H1 (cell line): Measurements from ENCODE around the gene ARHGEF7. TPM values are rescaled to one million over a fixed set of nuclear protein-coding genes. Genes with fewer than 3 reads are reported as not detected.

Experiments
- CTCF ChIA-PET: fragments of 300-600 bp; sonication (Branson Sonifier 250); formaldehyde crosslinking; loops from one replicate; lab custom pipeline; 2021; ENCODE audit not compliant: partially characterized antibody; lab: Charles Lee
- POLR2A ChIA-PET: fragments of 300-600 bp; sonication (Branson Sonifier 250); formaldehyde crosslinking; loops from one replicate; lab custom pipeline; 2021; ENCODE audit warnings: inconsistent platforms; ENCODE audit not compliant: partially characterized antibody; lab: Charles Lee
- DNase-seq, 2 experiments: peaks; one replicate each; pipeline versions ENCODE4 v3.0.0 to v3.0.0-alpha.2; 2010 to 2022; ENCODE audit warnings: low spot score in 2 of 2, low read depth in 1 of 2, mixed read lengths in 1 of 2
- FAIRE-seq: peaks from 2 replicates; lab custom pipeline; 2011; peaks lifted over from hg19 to GRCh38; lab: Jason Lieb, UNC
- H2AFZ ChIP-seq: 2 replicates; pipeline ENCODE4 v1.8.1; 2012; ENCODE audit warnings: low read length, inconsistent platforms
- H2AK5ac ChIP-seq: 2 replicates; pipeline ENCODE4 v1.6.1; 2013; ENCODE audit warnings: low read depth, low read length
- H2BK120ac ChIP-seq: replicated peaks from 2 replicates; pipeline ENCODE3; 2013; ENCODE audit warnings: low read depth, low read length, inconsistent platforms
- H2BK12ac ChIP-seq: 2 replicates; pipeline ENCODE4 v1.6.1; 2013; ENCODE audit warnings: low read depth, low read length
- H2BK15ac ChIP-seq: 2 replicates; pipeline ENCODE4 v1.6.1; 2013; ENCODE audit warnings: low read length
- H2BK20ac ChIP-seq: 2 replicates; pipeline ENCODE4 v1.6.1; 2013; ENCODE audit warnings: low read length
- H2BK5ac ChIP-seq: 2 replicates; pipeline ENCODE4 v1.6.1; 2013; ENCODE audit warnings: low read depth, low read length
- H3K14ac ChIP-seq: 2 replicates; pipeline ENCODE4 v1.6.1; 2013; ENCODE audit warnings: inconsistent platforms; ENCODE audit not compliant: insufficient read length
- H3K18ac ChIP-seq: 2 replicates; pipeline ENCODE4 v1.6.1; 2013; ENCODE audit warnings: low read length; ENCODE audit errors: extremely low read depth
- H3K23ac ChIP-seq: 2 replicates; pipeline ENCODE4 v1.6.1; 2013; ENCODE audit warnings: inconsistent platforms; ENCODE audit not compliant: insufficient read length
- H3K23me2 ChIP-seq: 2 replicates; pipeline ENCODE4 v1.6.1; 2013; ENCODE audit warnings: low read depth, low read length
- H3K27ac ChIP-seq: 2 replicates; pipeline ENCODE4 v1.6.1; 2011; ENCODE audit warnings: low read depth, low read length, inconsistent platforms
- H3K27me3 ChIP-seq, 4 experiments: replicated peaks in 1 of 4; 1 replicate in 1 of 4; 2 replicates in 3 of 4; pipeline versions ENCODE4 v1.6.1 to v1.8.1; 2011 to 2013; ENCODE audit warnings: low read length in 3 of 4, mild to moderate bottlenecking in 3 of 4, inconsistent platforms in 2 of 4, mixed read lengths in 2 of 4, moderate library complexity in 1 of 4; ENCODE audit not compliant: control insufficient read depth in 3 of 4, insufficient read depth in 3 of 4; ENCODE audit errors: extremely low read depth in 1 of 4
- H3K36me3 ChIP-seq, 4 experiments: 2 replicates each; pipeline versions ENCODE4 v1.6.1 to v1.8.1; 2011 to 2013; ENCODE audit warnings: mild to moderate bottlenecking in 4 of 4, low read length in 3 of 4, moderate library complexity in 2 of 4, control low read depth in 1 of 4, inconsistent platforms in 1 of 4; ENCODE audit not compliant: insufficient read depth in 4 of 4, control insufficient read depth in 2 of 4
- H3K4ac ChIP-seq: replicated peaks from 2 replicates; pipeline ENCODE3; 2013; ENCODE audit warnings: low read length, low read depth, mixed read lengths, inconsistent platforms; ENCODE audit not compliant: insufficient read length
- H3K4me1 ChIP-seq, 4 experiments: replicated peaks in 1 of 4; 1 replicate in 1 of 4; 2 replicates in 3 of 4; pipeline versions ENCODE4 v1.6.1 to v1.8.1; 2011 to 2013; ENCODE audit warnings: low read length in 3 of 4, inconsistent platforms in 2 of 4, mixed read lengths in 1 of 4; ENCODE audit not compliant: insufficient read depth in 4 of 4, control insufficient read depth in 3 of 4
- H3K4me2 ChIP-seq, 2 experiments: 2 replicates each; pipeline versions ENCODE4 v1.6.1 to v1.8.1; 2011 to 2013; ENCODE audit warnings: low read depth in 2 of 2, low read length in 2 of 2, control low read depth in 1 of 2, inconsistent platforms in 1 of 2, mild to moderate bottlenecking in 1 of 2; ENCODE audit not compliant: insufficient read depth in 1 of 2
- H3K4me3 ChIP-seq, 4 experiments: fragments of 200-600, 300-600 bp in 1 of 4; sonication (generic), shearing (Covaris generic), sonication (Bioruptor Twin) in 1 of 4; 2 replicates each; pipeline versions ENCODE4 v1.5.1 to v1.8.1; 2011 to 2016; ENCODE audit warnings: low read length in 4 of 4, low read depth in 3 of 4, control low read depth in 2 of 4, inconsistent platforms in 2 of 4, mild to moderate bottlenecking in 2 of 4, mixed read lengths in 1 of 4, moderate library complexity in 1 of 4; ENCODE audit not compliant: insufficient read depth in 2 of 4; ENCODE audit errors: extremely low read depth in 1 of 4
- H3K56ac ChIP-seq: replicated peaks from 2 replicates; pipeline ENCODE3; 2013; ENCODE audit warnings: low read depth, mild to moderate bottlenecking, mixed read lengths, low read length, inconsistent platforms; ENCODE audit not compliant: insufficient read length
- H3K79me1 ChIP-seq: 2 replicates; pipeline ENCODE4 v1.6.1; 2013; ENCODE audit warnings: low read depth, low read length, control low read depth
- H3K79me2 ChIP-seq, 2 experiments: 2 replicates each; pipeline versions ENCODE4 v1.6.1 to v1.8.1; 2012 to 2013; ENCODE audit warnings: low read length in 2 of 2, mild to moderate bottlenecking in 2 of 2, inconsistent platforms in 1 of 2; ENCODE audit not compliant: insufficient read depth in 2 of 2, control insufficient read depth in 1 of 2
- H3K9ac ChIP-seq, 4 experiments: replicated peaks in 1 of 4; 1 replicate in 1 of 4; 2 replicates in 3 of 4; pipeline versions ENCODE4 v1.6.1 to v1.8.1; 2011 to 2013; ENCODE audit warnings: low read depth in 3 of 4, low read length in 3 of 4, control low read depth in 2 of 4, mild to moderate bottlenecking in 2 of 4, moderate library complexity in 2 of 4, inconsistent platforms in 1 of 4; ENCODE audit errors: extremely low read depth in 1 of 4
- H3K9me3 ChIP-seq, 2 experiments: 2 replicates each; pipeline versions ENCODE4 v1.6.1 to v1.8.1; 2012 to 2013; ENCODE audit warnings: mild to moderate bottlenecking in 2 of 2, moderate library complexity in 2 of 2, control low read depth in 1 of 2, inconsistent platforms in 1 of 2, low read depth in 1 of 2, low read length in 1 of 2, mixed read lengths in 1 of 2; ENCODE audit not compliant: insufficient read depth in 2 of 2
- H4K20me1 ChIP-seq, 2 experiments: replicated peaks in 1 of 2; 2 replicates each; pipeline versions ENCODE3 to v1.8.1; 2011 to 2013; ENCODE audit warnings: inconsistent platforms in 2 of 2, low read length in 2 of 2, mild to moderate bottlenecking in 1 of 2; ENCODE audit not compliant: insufficient read depth in 2 of 2, control insufficient read depth in 1 of 2
- H4K5ac ChIP-seq: 2 replicates; pipeline ENCODE4 v1.6.1; 2013; ENCODE audit warnings: low read length, low read depth, mixed read lengths, inconsistent platforms; ENCODE audit not compliant: insufficient read length
- H4K8ac ChIP-seq: 2 replicates; pipeline ENCODE4 v1.8.0; 2013; ENCODE audit warnings: mild to moderate bottlenecking, moderate library complexity, low read length, inconsistent platforms; ENCODE audit not compliant: insufficient read depth; ENCODE audit errors: extremely low read depth
- H4K91ac ChIP-seq: replicated peaks from 2 replicates; pipeline ENCODE3; 2013; ENCODE audit warnings: low read length, mixed read lengths, inconsistent platforms; ENCODE audit not compliant: insufficient read length
- CREB1 ChIP-seq: IDR thresholded peaks from 2 replicates; pipeline ENCODE4 v1.6.1; 2012; ENCODE audit warnings: inconsistent platforms
- CTCF ChIP-seq, 3 experiments: IDR thresholded peaks; 1 replicate in 2 of 3; 2 replicates in 1 of 3; pipeline versions ENCODE4 v1.5.1 to v1.6.1; 2011; ENCODE audit warnings: low read length in 3 of 3, mild to moderate bottlenecking in 3 of 3, inconsistent platforms in 2 of 3, low read depth in 1 of 3, moderate library complexity in 1 of 3; ENCODE audit not compliant: insufficient read depth in 1 of 3; ENCODE audit errors: control extremely low read depth in 1 of 3
- JUND ChIP-seq: IDR thresholded peaks from 2 replicates; pipeline ENCODE4 v1.6.1; 2011; ENCODE audit warnings: mild to moderate bottlenecking, improper control_type of control experiment, low read length
- KDM5A ChIP-seq: fragments of 200-600 bp; IDR thresholded peaks from 2 replicates; pipeline ENCODE4 v1.7.1; 2012; ENCODE audit warnings: mild to moderate bottlenecking, low read length, inconsistent platforms, mixed read lengths
- POU5F1 ChIP-seq: IDR thresholded peaks from 2 replicates; pipeline ENCODE4 v1.6.1; 2011; ENCODE audit warnings: low read depth, mild to moderate bottlenecking, low read length, moderate library complexity
- RFX5 ChIP-seq: IDR thresholded peaks from 2 replicates; pipeline ENCODE4 v1.6.1; 2011; ENCODE audit warnings: low read depth, low read length, improper control_type of control experiment, borderline replicate concordance
- RXRA ChIP-seq: IDR thresholded peaks from 2 replicates; pipeline ENCODE4 v1.6.1; 2011; ENCODE audit warnings: low read depth, mild to moderate bottlenecking, low read length, moderate library complexity; ENCODE audit not compliant: insufficient read depth
- SIRT6 ChIP-seq: IDR thresholded peaks from one replicate; pipeline ENCODE4 v1.7.1; 2012; ENCODE audit warnings: low read length, inconsistent platforms
- SP1 ChIP-seq: IDR thresholded peaks from 2 replicates; pipeline ENCODE4 v1.6.1; 2011; ENCODE audit warnings: low read depth, low read length
- SP2 ChIP-seq: IDR thresholded peaks from 2 replicates; pipeline ENCODE4 v1.6.1; 2012; ENCODE audit warnings: mild to moderate bottlenecking, low read length, inconsistent platforms
- SP4 ChIP-seq: IDR thresholded peaks from 2 replicates; pipeline ENCODE4 v1.6.1; 2012; ENCODE audit warnings: low read length, inconsistent platforms
- TAF7 ChIP-seq: optimal IDR thresholded peaks from 2 replicates; pipeline ENCODE3; 2011; ENCODE audit warnings: low read depth, mild to moderate bottlenecking, inconsistent platforms, low read length, moderate library complexity, borderline replicate concordance
- WGBS, 2 experiments: shearing (Covaris generic) in 1 of 2; methylation state at CpG; one replicate each; pipeline versions ENCODE4 v1.1.6 to v1.1.7; 2013 to 2015; ENCODE audit warnings: low lambda C conversion rate in 2 of 2, mixed read lengths in 2 of 2, inconsistent platforms in 1 of 2, low coverage in 1 of 2, missing lambda C conversion rate in 1 of 2; ENCODE audit not compliant: insufficient replicate concordance in 2 of 2, insufficient coverage in 1 of 2, insufficient read length in 1 of 2; ENCODE audit errors: extremely low coverage in 1 of 2, missing lambda C conversion rate in 1 of 2; 5-methylcytosine and 5-hydroxymethylcytosine counted together
- polyA plus RNA-seq, 7 experiments: library from polyadenylated mRNA; depleted of rRNA in 3 of 7; stranded (reverse) in 5 of 7; unstranded in 2 of 7; fragments of >200 nt in 5 of 7; fragments of 200-250 nt in 2 of 7; gene quantifications; 1 replicate in 5 of 7; 2 replicates in 1 of 7; 4 replicates in 1 of 7; pipeline versions ENCODE4 v1.2.1 to v1.2.3, GENCODE V29; 2011 to 2013; ENCODE audit warnings: missing spikeins in 2 of 7, mixed read lengths in 2 of 7
- total RNA-seq: library from RNA; stranded (reverse); fragmentation: NEBNext Ultra II Directional; extraction: Animal tissue kit (Norgen Biotek cat#: 25700); gene quantifications from 2 replicates; pipeline ENCODE4 v1.2.1, GENCODE V29; 2021

ARHGEF7 gene
- total and polyA plus RNA-seq, 2 of the 8 experiments (the other 6 are each of a cell fraction or from before 2014, with no cell fraction given), result 26.2 to 56.5 TPM

GRCh38 chr13:111265701-111266035, 150.6 kb downstream of the ARHGEF7 start:
- peaks cover 0 to 9% (median 5%) of the 10 kb centered on the region in 4 experiments; a peak in 4 of 7 replicates for H3K4me1 ChIP-seq
- WGBS, 2 experiments, result 81% methylated on average over 7 of the region's 7 CpGs; no CpG with 5 or more reads in 1 of the 2 experiments
- TF ChIP-seq RFX5 (no peak), JUND (no peak), KDM5A (no peak), SIRT6 (no peak), SP4 (no peak), CREB1 (no peak), SP1 (no peak), RXRA (no peak), SP2 (no peak), TAF7 (no peak), CTCF (IDR thresholded peaks at IDR 0.05; ENCODE audit: control extremely low read depth in 1 of 3, insufficient read depth in 1 of 3, low read depth in 1 of 3, low read length in 3 of 3) (no peak), POU5F1 (no peak)

More at GRCh38 chr13:111265701-111266035, 150.6 kb downstream of the ARHGEF7 start:
- Histone ChIP-seq H3K79me2 (peaks cover 0 to 7% of the 10 kb centered on the region in 2 experiments; a peak in 1 of 4 replicates), H4K91ac (no peak overlapping the region), H3K4me3 (no peak overlapping the region), H3K56ac (no peak overlapping the region), H3K36me3 (peaks cover 0 to 19% (median 2%) of the 10 kb centered on the region in 4 experiments; a peak in 4 of 8 replicates), H3K4ac (no peak overlapping the region), H4K20me1 (peaks cover 3 to 6% of the 10 kb centered on the region in 2 experiments), H3K27ac (no peak overlapping the region), H2BK5ac (no peak overlapping the region), H2BK12ac (no peak overlapping the region), H3K79me1 (no peaks in the 10 kb centered on the region; the same call in none of the 2 replicates), H2AFZ (no peak overlapping the region), H4K8ac (peak overlapping the region; percentile 39; the same call in 1 of the 2 replicates), H2BK20ac (no peak overlapping the region), H3K23ac (no peak overlapping the region), H3K4me2 (peak overlapping the region in 1 of 2 experiments; percentile 40; a peak in 1 of 4 replicates), H3K9ac (no peak overlapping the region), H3K9me3 (no peaks in the 10 kb centered on the region), H2BK15ac (no peak overlapping the region), H3K14ac (no peak overlapping the region), H3K18ac (no peak overlapping the region), H3K23me2 (no peaks in the 10 kb centered on the region), H2BK120ac (no peak overlapping the region), H4K5ac (no peak overlapping the region), H3K27me3 (no peaks in the 10 kb centered on the region), H2AK5ac (no peak overlapping the region)
- DNase-seq (peak in 1 of 2 experiments; percentile 42), FAIRE-seq (no peak)
- ChIA-PET POLR2A (no interaction called here), CTCF (no interaction called here)
